ENCODE data around the gene DIPK1B.

Gene DIPK1B

DNA sequence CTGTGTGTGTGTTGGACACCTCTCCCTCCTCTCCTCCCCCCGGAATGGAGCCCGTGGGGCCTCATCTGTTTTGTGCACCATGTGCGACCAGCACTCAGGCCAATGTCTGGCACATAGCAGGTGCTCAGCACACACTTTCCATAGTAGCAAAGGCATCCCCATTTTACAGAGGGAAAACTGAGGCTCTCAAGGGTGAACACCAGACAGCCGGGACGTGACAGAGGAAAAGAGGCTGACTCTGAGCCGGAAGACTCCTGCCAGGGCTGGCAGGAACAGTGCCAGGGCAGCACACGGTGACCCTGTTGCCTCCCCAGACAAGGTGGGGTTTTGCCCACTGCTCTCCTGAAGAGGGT lies 23.3 kb upstream of the DIPK1B start:
- no peaks in the 10 kb centered on the region for H3K9me3 ChIP-seq (ENCODE audit: control insufficient read depth in 2 of 2, low read length in 2 of 2)
- H3K4me3 ChIP-seq (ENCODE audit: low read length in 2 of 2) = no peak overlapping the region
- no peaks in the 10 kb centered on the region for H3K27me3 ChIP-seq (ENCODE audit: control insufficient read depth in 1 of 2, insufficient read depth in 2 of 2, low read length in 2 of 2)
- H3K9ac ChIP-seq (ENCODE audit: low read length in 2 of 2) = no peak overlapping the region
- no peaks in the 10 kb centered on the region for H3K36me3 ChIP-seq (ENCODE audit: control insufficient read depth in 2 of 2, insufficient read depth in 2 of 2, low read length in 2 of 2)
- peaks cover 22% of the 10 kb centered on the region for H3K4me1 ChIP-seq (ENCODE audit: control insufficient read depth, insufficient read depth, low read length)
- no peak overlapping the region for H3K27ac ChIP-seq (ENCODE audit: low read length)

DNA sequence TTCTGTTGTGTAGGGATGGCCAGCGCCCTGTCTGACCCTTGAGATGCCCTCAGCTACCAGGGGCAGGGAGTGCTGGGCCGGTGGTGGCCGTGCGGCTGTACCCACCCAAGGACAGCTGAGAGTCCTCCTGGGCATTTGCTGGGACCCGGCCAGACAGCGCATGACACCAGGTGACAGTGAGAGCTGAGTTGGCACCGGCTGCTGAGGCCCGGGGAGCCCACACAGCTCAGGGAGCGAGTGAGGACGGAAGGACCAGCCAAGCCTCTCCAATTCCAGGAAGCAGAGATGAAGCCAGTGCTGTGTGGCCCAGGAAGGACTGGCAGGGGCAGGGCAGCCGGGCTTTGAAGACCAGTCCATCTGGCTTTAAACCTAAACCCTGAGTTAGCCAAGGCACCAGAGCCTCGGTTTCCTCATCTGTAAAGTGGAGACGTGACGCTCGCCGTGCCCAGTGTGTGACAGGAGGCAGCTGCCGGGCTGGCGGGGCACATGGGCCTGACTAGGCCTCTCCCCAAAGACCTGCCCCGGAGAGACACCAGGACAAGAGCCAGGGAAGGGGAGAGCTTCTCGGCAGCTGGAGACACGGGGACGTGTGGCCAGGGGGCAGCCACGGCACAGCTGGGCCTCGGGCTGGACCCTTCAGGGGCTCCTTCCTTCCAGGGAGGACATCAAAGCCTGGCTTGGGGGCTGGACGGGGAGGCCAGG lies 22.1 kb upstream of the DIPK1B start:
- Histone ChIP-seq H3K27ac (ENCODE audit: low read length) (no peak overlapping the region), H3K9me3 (ENCODE audit: control insufficient read depth in 2 of 2, low read length in 2 of 2) (no peaks in the 10 kb centered on the region), H3K27me3 (ENCODE audit: control insufficient read depth in 1 of 2, insufficient read depth in 2 of 2, low read length in 2 of 2) (no peaks in the 10 kb centered on the region), H3K4me3 (ENCODE audit: low read length in 2 of 2) (no peak overlapping the region), H3K9ac (ENCODE audit: low read length in 2 of 2) (no peak overlapping the region), H3K4me1 (ENCODE audit: control insufficient read depth, insufficient read depth, low read length) (peaks cover 18% of the 10 kb centered on the region), H3K36me3 (ENCODE audit: control insufficient read depth in 2 of 2, insufficient read depth in 2 of 2, low read length in 2 of 2) (no peaks in the 10 kb centered on the region)

DNA sequence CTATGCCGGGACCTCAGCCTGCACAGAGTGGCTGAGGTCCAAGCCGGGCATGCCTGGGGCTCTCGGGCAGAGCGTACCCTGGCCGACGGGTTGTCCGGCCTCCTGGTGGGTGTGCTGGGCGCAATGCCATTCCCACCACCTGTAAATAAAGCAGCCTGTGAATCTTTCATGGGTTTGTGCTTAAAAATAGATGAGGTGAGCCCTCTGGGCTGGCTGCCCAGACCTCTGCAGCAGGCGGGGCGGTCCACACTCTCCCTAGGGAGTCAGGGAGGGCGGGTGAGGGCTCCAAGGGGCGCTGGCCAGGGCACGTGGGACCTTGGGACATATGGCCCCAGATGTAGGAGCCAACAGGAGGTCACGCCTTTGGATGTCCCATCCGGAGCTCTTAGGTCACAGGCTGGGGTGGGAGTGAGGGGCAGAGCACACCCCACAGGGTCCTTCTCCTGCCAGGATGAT lies 21.5 kb upstream of the DIPK1B start:
- H3K27ac ChIP-seq (ENCODE audit: low read length) = no peak overlapping the region
- H3K9ac ChIP-seq (ENCODE audit: low read length in 2 of 2) = no peak overlapping the region
- no peaks in the 10 kb centered on the region for H3K9me3 ChIP-seq (ENCODE audit: control insufficient read depth in 2 of 2, low read length in 2 of 2)
- H3K4me3 ChIP-seq (ENCODE audit: low read length in 2 of 2) = no peak overlapping the region
- no peaks in the 10 kb centered on the region for H3K36me3 ChIP-seq (ENCODE audit: control insufficient read depth in 2 of 2, insufficient read depth in 2 of 2, low read length in 2 of 2)
- H3K4me1 ChIP-seq (ENCODE audit: control insufficient read depth, insufficient read depth, low read length) = peaks cover 13% of the 10 kb centered on the region
- no peaks in the 10 kb centered on the region for H3K27me3 ChIP-seq (ENCODE audit: control insufficient read depth in 1 of 2, insufficient read depth in 2 of 2, low read length in 2 of 2)

DNA sequence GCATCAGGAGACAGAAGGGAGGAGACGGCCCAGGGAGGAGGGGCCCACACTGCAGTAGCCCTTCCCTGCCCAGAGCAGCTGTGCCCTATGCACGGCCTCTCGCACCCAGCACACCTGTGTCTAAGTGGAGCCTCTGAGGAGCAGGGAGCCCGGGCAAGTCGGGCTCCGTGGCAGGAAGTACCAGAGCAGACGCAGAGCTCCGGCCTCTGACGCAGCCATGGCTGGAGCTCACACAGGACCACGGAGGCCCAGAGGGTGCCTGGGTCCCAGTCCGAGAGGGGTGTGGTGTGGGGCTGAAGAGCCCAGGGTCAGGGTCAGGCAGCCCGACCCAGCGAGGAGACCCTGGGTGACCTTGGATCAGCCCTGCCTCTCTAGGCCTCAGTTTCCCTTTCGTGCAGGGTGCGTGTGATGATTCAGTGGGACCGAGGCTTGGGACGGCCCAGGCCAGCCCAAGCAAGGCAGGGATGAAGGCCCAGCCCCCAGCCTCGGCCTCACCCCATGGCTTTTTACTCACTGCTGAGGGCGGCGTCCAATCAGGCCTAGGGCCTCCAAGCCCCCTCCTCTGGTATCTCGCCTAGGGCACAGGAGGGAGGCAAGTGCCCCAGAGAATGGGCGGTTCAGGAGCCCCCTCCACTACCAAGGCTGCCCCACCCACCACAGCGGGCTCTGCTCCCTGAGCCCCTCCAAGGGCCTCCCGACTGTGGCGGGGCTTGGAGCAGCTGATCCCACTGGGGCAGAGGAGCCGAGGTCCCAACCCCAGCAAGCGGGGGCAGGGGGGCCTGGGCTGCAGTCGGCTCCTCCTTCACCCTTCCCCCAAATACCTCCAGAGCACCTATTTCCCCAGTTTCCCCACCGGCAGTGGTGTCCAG lies 20.8 kb upstream of the DIPK1B start:
- H3K4me1 ChIP-seq (ENCODE audit: control insufficient read depth, insufficient read depth, low read length) = peaks cover 5% of the 10 kb centered on the region
- no peak overlapping the region for H3K27ac ChIP-seq (ENCODE audit: low read length)
- no peak overlapping the region for H3K4me3 ChIP-seq (ENCODE audit: low read length in 2 of 2)
- H3K27me3 ChIP-seq (ENCODE audit: control insufficient read depth in 1 of 2, insufficient read depth in 2 of 2, low read length in 2 of 2) = no peaks in the 10 kb centered on the region
- no peaks in the 10 kb centered on the region for H3K9me3 ChIP-seq (ENCODE audit: control insufficient read depth in 2 of 2, low read length in 2 of 2)
- H3K9ac ChIP-seq (ENCODE audit: low read length in 2 of 2) = no peak overlapping the region
- H3K36me3 ChIP-seq (ENCODE audit: control insufficient read depth in 2 of 2, insufficient read depth in 2 of 2, low read length in 2 of 2) = no peaks in the 10 kb centered on the region

DNA sequence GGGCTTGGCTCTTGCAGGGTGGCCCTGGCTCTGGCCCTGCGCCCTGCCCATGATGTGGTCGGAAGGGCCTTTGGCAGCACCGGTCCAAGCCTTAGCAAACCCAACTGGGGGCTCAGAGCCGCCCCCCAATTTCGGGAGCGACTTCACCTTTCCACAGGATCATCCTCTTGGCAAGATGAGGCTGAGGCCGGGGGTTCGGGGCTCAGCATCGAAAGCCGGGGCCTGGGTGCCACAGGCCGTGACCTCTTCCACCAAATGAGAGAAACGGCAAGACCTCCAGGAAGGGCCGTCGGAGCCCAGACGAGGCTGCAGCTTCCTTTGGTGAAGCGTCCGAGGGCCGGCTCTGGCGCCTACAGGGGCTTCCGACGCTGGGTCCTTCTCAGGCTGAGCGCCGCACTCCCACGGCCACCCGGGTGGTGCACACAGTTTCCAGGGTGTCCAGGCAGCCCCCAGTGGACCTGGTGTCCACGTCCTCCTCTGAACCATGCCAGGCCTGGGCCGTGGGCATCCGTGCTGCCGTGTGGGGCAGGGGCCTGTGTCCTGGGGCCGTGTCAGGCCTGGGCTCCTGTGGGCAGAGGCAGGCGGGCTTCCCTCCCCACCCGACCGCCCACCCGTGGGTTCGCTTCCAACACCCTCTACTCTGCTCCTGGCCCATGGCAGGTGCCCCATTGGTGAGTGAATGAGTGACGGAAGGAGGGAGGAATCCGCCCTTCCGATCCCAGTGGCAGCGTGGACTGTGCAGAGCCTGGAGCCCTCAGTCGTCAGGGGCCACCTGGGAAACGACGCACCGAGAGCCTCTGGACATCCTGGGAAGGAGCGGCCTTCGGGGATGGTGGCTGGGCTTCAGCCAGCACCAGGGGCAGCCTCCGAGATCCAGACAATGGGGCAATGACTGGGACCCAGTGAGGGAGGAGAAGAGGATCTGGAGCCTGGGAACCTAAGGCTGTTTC lies 19.9 kb upstream of the DIPK1B start:
- H3K9me3 ChIP-seq (ENCODE audit: control insufficient read depth in 2 of 2, low read length in 2 of 2) = no peaks in the 10 kb centered on the region
- no peak overlapping the region for H3K9ac ChIP-seq (ENCODE audit: low read length in 2 of 2)
- no peak overlapping the region for H3K27ac ChIP-seq (ENCODE audit: low read length)
- H3K4me3 ChIP-seq (ENCODE audit: low read length in 2 of 2) = no peak overlapping the region
- H3K27me3 ChIP-seq (ENCODE audit: control insufficient read depth in 1 of 2, insufficient read depth in 2 of 2, low read length in 2 of 2) = no peaks in the 10 kb centered on the region
- H3K36me3 ChIP-seq (ENCODE audit: control insufficient read depth in 2 of 2, insufficient read depth in 2 of 2, low read length in 2 of 2) = no peaks in the 10 kb centered on the region
- peaks cover 5% of the 10 kb centered on the region for H3K4me1 ChIP-seq (ENCODE audit: control insufficient read depth, insufficient read depth, low read length)

DNA sequence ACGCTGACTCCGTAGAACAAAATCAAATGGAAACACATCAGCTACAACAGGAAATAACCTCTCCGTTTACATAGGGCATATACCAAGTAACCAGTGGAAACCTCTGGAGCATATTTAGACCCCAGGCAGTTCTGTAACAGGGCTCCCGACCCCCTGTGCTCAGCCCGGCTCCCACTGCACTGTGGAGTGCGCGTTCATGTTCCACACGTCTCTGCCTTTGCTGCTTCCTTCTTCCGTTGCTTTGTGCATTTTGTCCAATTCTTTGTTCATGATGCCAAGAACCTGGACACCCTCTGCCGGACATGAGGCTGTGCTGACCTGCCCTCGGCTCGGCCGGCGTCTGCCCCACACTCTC lies 19.3 kb upstream of the DIPK1B start:
- no peaks in the 10 kb centered on the region for H3K9me3 ChIP-seq (ENCODE audit: control insufficient read depth in 2 of 2, low read length in 2 of 2)
- H3K27ac ChIP-seq (ENCODE audit: low read length) = no peak overlapping the region
- H3K4me1 ChIP-seq (ENCODE audit: control insufficient read depth, insufficient read depth, low read length) = peaks cover 5% of the 10 kb centered on the region
- no peak overlapping the region for H3K4me3 ChIP-seq (ENCODE audit: low read length in 2 of 2)
- no peaks in the 10 kb centered on the region for H3K27me3 ChIP-seq (ENCODE audit: control insufficient read depth in 1 of 2, insufficient read depth in 2 of 2, low read length in 2 of 2)
- H3K9ac ChIP-seq (ENCODE audit: low read length in 2 of 2) = no peak overlapping the region
- no peaks in the 10 kb centered on the region for H3K36me3 ChIP-seq (ENCODE audit: control insufficient read depth in 2 of 2, insufficient read depth in 2 of 2, low read length in 2 of 2)

DNA sequence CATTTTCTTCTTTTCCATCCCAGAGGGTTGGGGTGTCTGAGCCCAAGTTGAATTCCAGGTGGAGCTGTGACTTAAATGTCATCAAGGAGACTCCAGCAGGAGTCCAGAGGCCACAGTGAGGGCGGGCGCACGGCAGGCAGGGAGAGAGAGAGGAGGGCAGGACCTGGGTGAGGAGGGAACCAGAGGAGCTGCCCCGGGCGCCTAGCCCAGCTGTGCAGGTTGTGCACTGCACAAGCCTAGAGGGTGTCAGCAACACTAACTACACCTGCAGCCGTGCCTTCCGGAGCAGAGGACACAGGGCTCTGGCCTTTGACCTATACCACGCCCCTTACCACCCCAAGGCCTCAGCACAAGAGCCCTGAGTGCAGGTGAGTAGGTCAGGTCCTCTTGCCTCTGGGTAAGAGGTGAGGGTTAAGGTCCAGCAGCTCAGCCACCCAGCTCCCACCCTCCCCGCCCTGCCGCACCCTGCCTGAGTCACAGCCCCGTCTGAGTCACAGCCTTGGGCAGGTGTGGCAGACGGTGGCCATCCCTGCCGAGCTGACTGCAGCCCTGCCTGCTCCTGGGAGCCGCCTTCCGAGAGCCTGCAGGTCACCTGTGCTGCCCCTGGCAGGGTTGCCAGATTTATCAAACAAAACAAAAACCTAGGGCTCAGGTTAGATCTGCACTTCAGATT lies 18.7 kb upstream of the DIPK1B start:
- Histone ChIP-seq H3K4me1 (ENCODE audit: control insufficient read depth, insufficient read depth, low read length) (peaks cover 5% of the 10 kb centered on the region), H3K27me3 (ENCODE audit: control insufficient read depth in 1 of 2, insufficient read depth in 2 of 2, low read length in 2 of 2) (no peaks in the 10 kb centered on the region), H3K36me3 (ENCODE audit: control insufficient read depth in 2 of 2, insufficient read depth in 2 of 2, low read length in 2 of 2) (no peaks in the 10 kb centered on the region), H3K9ac (ENCODE audit: low read length in 2 of 2) (no peak overlapping the region), H3K9me3 (ENCODE audit: control insufficient read depth in 2 of 2, low read length in 2 of 2) (no peaks in the 10 kb centered on the region), H3K4me3 (ENCODE audit: low read length in 2 of 2) (no peak overlapping the region), H3K27ac (ENCODE audit: low read length) (no peak overlapping the region)

DNA sequence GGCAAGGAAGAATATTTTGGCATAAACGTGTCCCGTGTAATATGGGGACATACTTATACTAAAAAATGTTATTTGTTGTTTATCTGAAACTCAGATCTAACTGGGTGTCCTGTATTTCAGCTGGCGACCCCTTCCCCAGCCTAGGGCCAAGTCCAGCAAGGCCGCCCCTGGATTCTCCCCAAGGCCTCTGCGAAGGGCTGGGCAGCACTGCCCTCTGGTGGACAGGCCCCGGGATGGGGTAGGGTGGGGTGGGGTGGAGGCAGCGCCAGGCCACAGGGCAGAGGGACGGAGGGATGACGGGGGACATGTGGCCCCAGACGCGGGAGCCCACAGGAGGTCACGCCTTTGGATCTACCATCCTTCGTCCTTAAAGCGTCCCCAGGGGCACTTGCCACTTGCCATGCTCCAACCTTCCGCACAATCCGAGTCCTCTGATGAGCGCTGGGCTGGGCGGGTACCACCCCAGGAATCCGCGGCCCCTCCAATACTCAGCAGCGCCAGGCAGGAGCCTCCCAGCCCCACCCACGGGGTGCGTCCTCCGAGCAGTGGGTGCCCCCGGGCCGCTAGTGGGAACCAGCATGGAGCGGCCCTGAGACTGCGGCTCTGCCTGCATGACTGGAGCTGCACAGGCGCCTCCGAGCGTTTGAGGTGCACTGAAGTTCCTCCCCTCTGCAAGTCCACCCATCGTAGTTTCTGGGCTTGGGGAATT lies 18.1 kb upstream of the DIPK1B start:
- Histone ChIP-seq H3K27me3 (ENCODE audit: control insufficient read depth in 1 of 2, insufficient read depth in 2 of 2, low read length in 2 of 2) (no peaks in the 10 kb centered on the region), H3K4me3 (ENCODE audit: low read length in 2 of 2) (no peak overlapping the region), H3K9ac (ENCODE audit: low read length in 2 of 2) (no peak overlapping the region), H3K27ac (ENCODE audit: low read length) (no peak overlapping the region), H3K9me3 (ENCODE audit: control insufficient read depth in 2 of 2, low read length in 2 of 2) (no peaks in the 10 kb centered on the region), H3K4me1 (ENCODE audit: control insufficient read depth, insufficient read depth, low read length) (peaks cover 5% of the 10 kb centered on the region), H3K36me3 (ENCODE audit: control insufficient read depth in 2 of 2, insufficient read depth in 2 of 2, low read length in 2 of 2) (no peaks in the 10 kb centered on the region)

DNA sequence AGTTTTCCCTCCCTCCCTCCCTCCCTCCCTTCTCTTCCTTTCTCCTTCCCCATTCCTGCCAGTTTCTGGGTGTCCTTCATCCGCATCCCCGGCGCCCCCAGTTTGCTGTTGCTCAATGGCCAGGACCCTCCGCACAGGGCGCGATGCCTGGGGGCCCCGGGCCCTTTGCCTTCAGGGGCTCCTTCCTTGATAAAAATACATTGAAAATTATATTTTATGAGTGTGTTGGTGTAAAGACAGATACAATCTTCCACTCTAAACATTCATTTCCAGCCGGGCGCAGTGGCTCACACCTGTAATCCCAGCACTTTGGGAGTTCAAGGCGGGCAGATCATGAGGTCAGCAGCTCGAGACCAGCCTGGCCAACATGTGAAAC lies 17.5 kb upstream of the DIPK1B start:
- Histone ChIP-seq H3K27me3 (ENCODE audit: control insufficient read depth in 1 of 2, insufficient read depth in 2 of 2, low read length in 2 of 2) (no peaks in the 10 kb centered on the region), H3K9me3 (ENCODE audit: control insufficient read depth in 2 of 2, low read length in 2 of 2) (no peaks in the 10 kb centered on the region), H3K36me3 (ENCODE audit: control insufficient read depth in 2 of 2, insufficient read depth in 2 of 2, low read length in 2 of 2) (no peaks in the 10 kb centered on the region), H3K4me1 (ENCODE audit: control insufficient read depth, insufficient read depth, low read length) (peaks cover 5% of the 10 kb centered on the region), H3K27ac (ENCODE audit: low read length) (no peak overlapping the region), H3K9ac (ENCODE audit: low read length in 2 of 2) (no peak overlapping the region), H3K4me3 (ENCODE audit: low read length in 2 of 2) (no peak overlapping the region)

DNA sequence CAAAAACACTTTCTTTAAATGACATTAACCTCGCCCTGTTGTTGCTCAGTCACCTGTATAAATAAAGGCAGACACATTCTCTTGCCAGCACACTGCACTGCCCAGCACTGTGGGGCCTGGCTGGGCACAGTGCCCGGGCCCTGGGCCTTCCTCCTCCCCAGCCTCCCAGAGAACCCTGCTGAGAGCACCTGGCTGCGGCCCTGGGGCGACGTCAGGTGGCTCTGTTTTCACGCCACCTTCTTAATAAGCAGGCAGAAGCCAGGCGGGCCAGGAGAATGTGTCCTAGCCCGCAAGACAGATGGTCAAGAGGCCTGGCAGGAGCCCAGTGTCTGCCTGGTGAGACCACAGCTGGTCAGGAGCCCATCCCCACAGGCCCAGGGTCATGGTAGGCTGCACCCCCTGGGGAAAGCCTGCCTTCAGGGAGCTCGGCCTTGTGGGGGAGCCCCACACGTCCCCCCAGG lies 16.9 kb upstream of the DIPK1B start:
- Histone ChIP-seq H3K27ac (ENCODE audit: low read length) (no peak overlapping the region), H3K27me3 (ENCODE audit: control insufficient read depth in 1 of 2, insufficient read depth in 2 of 2, low read length in 2 of 2) (peaks cover 0 to 2% of the 10 kb centered on the region in 2 donors), H3K4me1 (ENCODE audit: control insufficient read depth, insufficient read depth, low read length) (peaks cover 5% of the 10 kb centered on the region), H3K4me3 (ENCODE audit: low read length in 2 of 2) (no peak overlapping the region), H3K9ac (ENCODE audit: low read length in 2 of 2) (no peak overlapping the region), H3K36me3 (ENCODE audit: control insufficient read depth in 2 of 2, insufficient read depth in 2 of 2, low read length in 2 of 2) (no peaks in the 10 kb centered on the region), H3K9me3 (ENCODE audit: control insufficient read depth in 2 of 2, low read length in 2 of 2) (no peaks in the 10 kb centered on the region)
